Measurements from ENCODE around the gene VWA5B1. TPM values are rescaled to one million over a fixed set of nuclear protein-coding genes. Genes with fewer than 3 reads are reported as not detected.

The VWA5B1 gene
- total RNA-seq, 1 donor from 2014 or later: 0.10 TPM

DNA sequence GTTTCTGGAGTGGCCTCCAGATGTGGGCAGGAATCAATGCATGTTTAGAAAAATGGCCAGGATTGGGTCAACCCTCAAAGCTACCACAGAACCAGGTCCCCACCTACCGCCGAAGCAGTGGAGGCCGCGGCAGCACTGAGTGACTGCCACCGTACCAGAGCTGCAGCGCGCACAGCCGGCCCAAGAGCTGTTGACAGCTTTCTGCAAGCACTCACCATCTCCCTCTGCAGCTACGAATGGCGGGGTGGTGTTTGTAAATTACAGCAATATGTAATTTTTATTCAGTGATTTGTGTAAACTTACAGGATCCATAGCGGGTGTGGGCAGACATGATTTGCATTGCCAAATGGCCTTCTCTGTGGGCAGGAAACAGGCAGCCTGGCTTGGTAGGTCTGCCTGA is 98.9 kb downstream of the VWA5B1 start:
- TF ChIP-seq, protein P1, sequence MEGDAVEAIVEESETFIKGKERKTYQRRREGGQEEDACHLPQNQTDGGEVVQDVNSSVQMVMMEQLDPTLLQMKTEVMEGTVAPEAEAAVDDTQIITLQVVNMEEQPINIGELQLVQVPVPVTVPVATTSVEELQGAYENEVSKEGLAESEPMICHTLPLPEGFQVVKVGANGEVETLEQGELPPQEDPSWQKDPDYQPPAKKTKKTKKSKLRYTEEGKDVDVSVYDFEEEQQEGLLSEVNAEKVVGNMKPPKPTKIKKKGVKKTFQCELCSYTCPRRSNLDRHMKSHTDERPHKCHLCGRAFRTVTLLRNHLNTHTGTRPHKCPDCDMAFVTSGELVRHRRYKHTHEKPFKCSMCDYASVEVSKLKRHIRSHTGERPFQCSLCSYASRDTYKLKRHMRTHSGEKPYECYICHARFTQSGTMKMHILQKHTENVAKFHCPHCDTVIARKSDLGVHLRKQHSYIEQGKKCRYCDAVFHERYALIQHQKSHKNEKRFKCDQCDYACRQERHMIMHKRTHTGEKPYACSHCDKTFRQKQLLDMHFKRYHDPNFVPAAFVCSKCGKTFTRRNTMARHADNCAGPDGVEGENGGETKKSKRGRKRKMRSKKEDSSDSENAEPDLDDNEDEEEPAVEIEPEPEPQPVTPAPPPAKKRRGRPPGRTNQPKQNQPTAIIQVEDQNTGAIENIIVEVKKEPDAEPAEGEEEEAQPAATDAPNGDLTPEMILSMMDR (IDR thresholded peaks at IDR 0.05; ENCODE audit: partially characterized antibody, unreplicated experiment): no peak
- peaks cover 9% of the 10 kb centered on the region for H3K4me1 Mint-ChIP-seq (ENCODE audit: low read depth, unreplicated experiment)
- H3K27me3 Mint-ChIP-seq (ENCODE audit: unreplicated experiment): peaks cover 14% of the 10 kb centered on the region
- no peak overlapping the region for H3K4me3 Mint-ChIP-seq (ENCODE audit: unreplicated experiment)
- peaks cover 3% of the 10 kb centered on the region for H3K9me3 Mint-ChIP-seq (ENCODE audit: unreplicated experiment)
- no peaks in the 10 kb centered on the region for H3K36me3 Mint-ChIP-seq (ENCODE audit: unreplicated experiment)
- no peak for DNase-seq
- no peak overlapping the region for H3K27ac Mint-ChIP-seq (ENCODE audit: unreplicated experiment)

DNA sequence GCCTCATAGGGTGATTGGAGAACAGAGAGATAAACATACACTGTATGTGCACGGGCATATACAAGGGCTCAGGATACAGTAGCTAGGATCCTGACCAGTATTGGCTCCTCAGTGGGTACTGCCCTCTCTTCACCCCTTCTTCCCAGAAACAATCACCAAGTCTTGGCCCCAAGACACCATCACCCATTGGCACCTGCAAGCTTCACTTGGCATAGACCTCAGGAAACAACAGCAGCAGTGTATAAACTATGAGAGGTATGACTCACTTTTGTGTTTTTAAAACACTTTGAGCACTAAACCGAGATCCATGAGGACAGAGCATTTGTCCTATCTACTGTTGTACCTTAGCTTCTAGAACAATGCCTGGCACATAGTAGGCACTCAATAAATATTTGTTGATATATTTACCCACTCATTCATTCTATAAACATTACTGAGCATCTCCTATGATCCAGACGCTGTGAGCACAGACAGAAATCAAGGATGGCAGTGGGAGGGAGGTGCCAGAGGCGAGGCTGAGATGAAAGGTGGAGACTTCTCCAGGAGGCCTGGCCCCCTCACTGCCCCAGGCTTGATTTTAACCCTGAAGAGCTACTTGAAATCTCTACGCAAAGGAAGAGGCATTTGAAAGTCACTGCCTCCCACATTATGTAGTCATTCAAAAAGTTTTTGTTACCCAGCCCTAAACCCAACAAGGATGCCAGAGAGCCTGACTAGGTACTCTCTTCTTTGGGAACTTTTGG is 100.1 kb downstream of the VWA5B1 start:
- TF ChIP-seq, protein P1 (IDR thresholded peaks at IDR 0.05; ENCODE audit: partially characterized antibody, unreplicated experiment): no peak
- H3K9me3 Mint-ChIP-seq (ENCODE audit: unreplicated experiment): no peaks in the 10 kb centered on the region
- H3K4me1 Mint-ChIP-seq (ENCODE audit: low read depth, unreplicated experiment): peaks cover 2% of the 10 kb centered on the region
- H3K4me3 Mint-ChIP-seq (ENCODE audit: unreplicated experiment): no peak overlapping the region
- H3K27me3 Mint-ChIP-seq (ENCODE audit: unreplicated experiment): peaks cover 9% of the 10 kb centered on the region
- H3K36me3 Mint-ChIP-seq (ENCODE audit: unreplicated experiment): no peaks in the 10 kb centered on the region
- H3K27ac Mint-ChIP-seq (ENCODE audit: unreplicated experiment): no peak overlapping the region
- DNase-seq: no peak

DNA sequence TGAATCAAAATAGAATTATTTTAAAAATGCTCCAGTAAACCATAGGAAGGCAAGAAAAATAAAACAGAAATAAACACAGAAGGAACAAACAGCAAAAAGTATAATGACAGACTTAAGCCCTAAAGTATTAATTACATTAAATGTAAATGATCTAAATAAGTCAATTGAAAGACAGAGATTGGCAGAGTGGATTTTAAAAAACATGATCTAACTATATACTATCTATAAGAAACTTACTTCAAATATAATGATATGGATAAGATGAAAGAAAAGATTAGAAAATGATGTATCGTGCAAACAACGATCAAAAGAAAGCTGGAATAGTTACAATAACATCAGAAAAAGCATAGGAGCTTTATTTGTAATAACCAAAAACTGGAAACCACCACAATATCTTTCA is 104.6 kb downstream of the VWA5B1 start:
- no peaks in the 10 kb centered on the region for H3K4me1 Mint-ChIP-seq (ENCODE audit: low read depth, unreplicated experiment)

DNA sequence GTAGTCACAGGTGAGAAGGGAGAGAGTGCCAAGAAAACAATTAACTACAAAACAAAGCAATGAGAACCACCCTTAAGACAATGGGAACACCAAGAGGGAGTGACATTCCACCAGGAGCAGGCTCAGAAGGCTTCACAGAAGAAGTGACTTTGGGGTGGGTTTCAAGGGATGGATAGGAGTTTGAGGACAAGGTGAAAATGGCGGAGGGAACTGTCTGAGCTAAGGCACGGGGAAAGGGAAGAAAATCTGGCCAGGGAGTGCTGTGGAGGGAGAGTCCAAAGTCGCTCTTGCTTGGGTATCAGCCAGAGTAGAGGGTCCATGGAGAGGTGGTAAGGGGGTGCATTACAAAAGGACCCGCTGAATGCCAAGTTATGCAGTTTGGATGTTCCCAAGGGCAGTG is 108.1 kb downstream of the VWA5B1 start:
- Mint-ChIP-seq H3K36me3 (ENCODE audit: unreplicated experiment) (no peaks in the 10 kb centered on the region), H3K27ac (ENCODE audit: unreplicated experiment) (no peak overlapping the region), H3K4me3 (ENCODE audit: unreplicated experiment) (no peak overlapping the region), H3K9me3 (ENCODE audit: unreplicated experiment) (peaks cover 2% of the 10 kb centered on the region), H3K27me3 (ENCODE audit: unreplicated experiment) (peaks cover 10% of the 10 kb centered on the region), H3K4me1 (ENCODE audit: low read depth, unreplicated experiment) (no peaks in the 10 kb centered on the region)
- TF ChIP-seq, protein P1 (IDR thresholded peaks at IDR 0.05; ENCODE audit: partially characterized antibody, unreplicated experiment): no peak
- DNase-seq: no peak

More for the DNA sequence above, 104.6 kb downstream of the VWA5B1 start:
- Mint-ChIP-seq H3K4me3 (ENCODE audit: unreplicated experiment) (no peak overlapping the region), H3K36me3 (ENCODE audit: unreplicated experiment) (no peaks in the 10 kb centered on the region), H3K9me3 (ENCODE audit: unreplicated experiment) (peaks cover 2% of the 10 kb centered on the region), H3K27ac (ENCODE audit: unreplicated experiment) (no peak overlapping the region), H3K27me3 (ENCODE audit: unreplicated experiment) (peaks cover 6% of the 10 kb centered on the region)
- DNase-seq: no peak
- TF ChIP-seq, protein P1 (IDR thresholded peaks at IDR 0.05; ENCODE audit: partially characterized antibody, unreplicated experiment): no peak

DNA sequence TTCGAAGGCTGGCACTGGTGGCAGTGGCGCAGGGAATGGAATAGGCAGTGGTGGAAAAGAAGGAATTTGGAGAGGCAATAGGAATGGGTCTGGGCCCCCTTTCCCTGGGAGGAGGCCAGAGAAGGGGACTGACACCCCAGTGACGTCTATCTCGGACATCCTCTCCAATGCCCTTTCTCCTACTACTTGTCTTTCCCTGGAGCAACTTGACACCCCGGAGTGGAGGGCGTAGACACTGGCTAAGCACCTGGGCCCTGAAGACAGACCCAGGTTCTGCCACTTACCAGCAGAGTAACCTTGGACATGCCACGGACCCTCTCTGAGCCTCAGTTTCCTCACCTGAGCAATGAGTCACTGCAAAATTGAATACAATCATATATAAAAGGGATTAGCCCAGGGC is 108.5 kb downstream of the VWA5B1 start:
- Mint-ChIP-seq H3K4me1 (ENCODE audit: low read depth, unreplicated experiment) (no peaks in the 10 kb centered on the region), H3K36me3 (ENCODE audit: unreplicated experiment) (no peaks in the 10 kb centered on the region), H3K27me3 (ENCODE audit: unreplicated experiment) (peaks cover 10% of the 10 kb centered on the region), H3K27ac (ENCODE audit: unreplicated experiment) (no peak overlapping the region), H3K4me3 (ENCODE audit: unreplicated experiment) (no peak overlapping the region), H3K9me3 (ENCODE audit: unreplicated experiment) (peaks cover 2% of the 10 kb centered on the region)
- TF ChIP-seq, protein P1 (IDR thresholded peaks at IDR 0.05; ENCODE audit: partially characterized antibody, unreplicated experiment): no peak
- DNase-seq: no peak
